NCI-H1417 (cell line): Measurements from ENCODE around the gene MED29.

Experiments used
- DNase-seq, 3 experiments: peaks; one replicate each; lab custom pipeline; 2025; lab: John Stamatoyannopoulos, UW

MED29 gene

GRCh38 chr19:39398297-39398864, 7.2 kb downstream of the MED29 start:
- no peak for DNase-seq

DNA sequence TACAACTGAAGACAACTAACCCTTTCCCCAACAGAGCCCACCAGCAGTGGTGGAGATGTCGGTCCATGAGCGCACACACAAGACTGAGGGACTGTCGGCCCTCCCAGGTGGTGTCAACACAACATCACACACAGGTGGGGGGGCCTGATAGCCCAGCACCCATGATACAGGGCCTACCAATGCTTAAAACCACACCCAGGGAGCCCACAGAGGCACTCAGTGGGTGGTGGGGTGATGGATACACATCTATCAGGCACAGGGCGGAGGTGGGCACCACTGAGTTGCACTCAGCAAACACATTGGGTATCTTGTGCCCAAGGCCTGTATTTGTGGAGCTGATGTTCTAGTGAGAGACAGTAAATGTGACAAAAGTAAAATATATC, 8.5 kb downstream of the MED29 start:
- no peak for DNase-seq

GRCh38 chr19:39400061-39400460, 8.9 kb downstream of the MED29 start:
- no peak for DNase-seq

GRCh38 chr19:39401070-39401548, 9.9 kb downstream of the MED29 start:
- DNase-seq = no peak

GRCh38 chr19:39401549-39402345, 10.6 kb downstream of the MED29 start:
- no peak for DNase-seq

DNA sequence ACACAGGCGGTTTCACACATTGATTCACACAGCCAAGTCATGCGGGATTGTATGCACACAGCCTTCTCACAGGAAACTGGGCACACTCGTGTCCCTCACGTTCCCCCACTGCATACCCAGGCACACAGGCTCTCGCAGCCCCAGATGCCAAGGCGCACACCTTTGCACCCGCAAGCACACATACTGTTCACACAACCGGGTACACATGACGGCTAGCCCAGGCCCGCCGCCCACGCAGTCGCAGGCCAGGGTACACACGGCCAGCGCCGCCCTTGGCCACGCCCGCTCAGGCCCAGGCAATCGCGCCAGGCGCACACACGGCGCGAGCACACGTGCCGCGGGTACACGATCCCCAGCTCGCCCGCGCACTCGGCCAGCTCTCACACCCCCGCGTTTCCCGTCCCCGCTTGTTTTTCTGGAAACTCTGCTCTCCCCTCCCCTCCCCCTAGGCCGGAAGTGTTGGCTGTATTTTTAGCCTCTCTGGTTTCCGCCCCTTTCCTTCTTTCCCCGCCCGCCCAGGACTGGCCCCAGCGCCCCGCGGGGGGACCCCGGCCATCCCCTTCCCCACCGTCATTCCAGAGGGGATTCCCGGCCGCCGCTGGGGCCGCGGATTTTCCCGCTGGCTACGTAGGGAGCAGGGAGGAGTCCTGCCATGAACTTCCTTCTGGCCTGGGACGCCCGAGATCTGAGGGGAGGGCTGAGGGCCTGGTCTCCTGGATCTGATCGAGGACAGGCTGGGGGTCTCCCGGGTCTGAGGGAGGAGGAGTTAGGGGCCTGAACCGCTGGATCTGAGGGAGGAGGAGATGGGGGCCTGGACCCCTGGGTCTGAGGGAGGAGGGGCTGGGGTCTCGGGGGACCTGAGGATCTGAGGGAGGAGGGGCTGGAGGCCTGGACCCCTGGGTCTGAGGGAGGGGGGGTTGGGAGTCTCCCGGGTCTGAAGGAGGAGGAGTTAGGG, 11.4 kb downstream of the MED29 start:
- peak; percentile 71 to 80 (median 75) for DNase-seq

DNA sequence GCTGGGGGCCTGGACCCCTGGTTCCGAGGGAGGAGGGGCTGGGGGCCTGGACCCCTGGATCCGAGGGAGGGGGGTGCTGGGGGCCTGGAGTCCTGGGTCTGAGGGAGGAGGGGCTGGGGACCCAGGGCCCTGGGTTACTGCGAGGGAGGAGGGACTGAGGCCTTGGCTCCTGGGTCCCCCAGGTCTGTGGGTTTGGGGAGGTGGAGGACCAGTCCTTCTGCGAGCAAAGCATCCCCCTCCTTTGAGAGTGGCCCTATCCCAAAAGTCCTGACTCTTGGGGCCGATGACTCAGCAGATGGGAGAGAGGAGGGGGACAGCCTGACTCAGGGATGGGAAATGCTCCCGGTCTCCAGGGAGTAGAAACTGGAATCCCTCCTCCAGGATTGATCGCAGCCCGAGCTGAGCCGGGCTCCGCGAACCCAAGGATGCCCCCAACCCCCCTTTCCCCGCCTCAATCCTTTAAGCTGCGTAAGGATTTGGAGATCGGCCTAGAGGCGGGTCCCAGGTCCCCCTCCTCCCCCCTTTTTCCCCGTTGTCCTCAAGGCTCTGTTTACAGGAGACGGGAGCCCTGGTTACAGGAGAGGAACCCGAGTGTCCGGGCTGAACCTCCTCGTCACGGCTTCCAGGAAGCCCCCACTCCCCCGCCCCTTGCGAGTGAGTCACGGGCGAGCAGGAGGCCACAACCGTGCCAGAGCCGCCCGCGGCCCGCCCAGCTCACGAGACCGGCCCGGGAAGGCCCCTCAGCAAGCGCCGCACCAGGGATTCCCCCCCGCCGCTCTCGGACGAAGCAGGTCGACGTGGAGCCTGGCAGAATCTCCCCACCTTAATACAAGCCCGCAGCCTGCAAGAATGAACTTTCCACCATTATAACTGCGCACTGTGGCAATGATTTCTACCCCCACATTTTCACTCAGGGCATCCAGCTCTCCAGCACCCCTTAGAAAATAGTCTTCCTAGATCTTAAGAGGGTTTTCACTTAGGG, 12.4 kb downstream of the MED29 start:
- DNase-seq = peak; percentile 68 to 79 (median 70)

DNA sequence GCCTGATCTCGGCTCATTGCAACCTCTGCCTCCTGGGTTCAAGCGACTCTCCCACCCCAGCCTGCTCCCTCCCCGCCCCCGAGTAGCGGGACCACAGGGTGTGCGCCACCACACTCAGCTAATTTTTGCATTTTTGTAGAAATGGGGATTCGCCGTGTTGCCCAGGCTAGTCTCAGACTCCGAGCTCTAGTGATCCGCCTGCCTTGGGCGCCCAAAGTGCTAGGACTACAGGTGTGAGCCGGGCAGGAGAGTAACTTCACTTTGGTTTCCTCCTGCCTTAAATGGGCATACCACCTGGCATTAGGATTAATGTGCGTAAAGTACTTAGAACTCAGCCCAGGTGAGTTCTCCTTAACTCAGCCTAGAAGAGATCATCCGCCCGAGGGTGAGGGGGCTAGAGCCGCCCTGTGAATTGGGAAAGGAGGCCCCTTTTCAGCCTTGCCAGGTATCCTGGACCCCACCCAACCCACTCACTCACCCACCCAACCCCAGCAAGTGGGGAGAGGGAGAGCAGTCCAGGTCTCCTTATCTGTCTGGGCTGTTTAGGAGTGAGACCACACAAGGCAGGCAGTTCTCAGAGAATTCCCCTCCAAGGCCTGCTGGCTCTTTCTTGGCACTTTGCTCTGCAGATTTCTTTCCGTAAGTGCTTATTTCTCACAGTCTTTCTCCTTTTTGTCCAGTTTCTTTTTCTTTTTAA, 14.2 kb downstream of the MED29 start:
- DNase-seq = no peak

DNA sequence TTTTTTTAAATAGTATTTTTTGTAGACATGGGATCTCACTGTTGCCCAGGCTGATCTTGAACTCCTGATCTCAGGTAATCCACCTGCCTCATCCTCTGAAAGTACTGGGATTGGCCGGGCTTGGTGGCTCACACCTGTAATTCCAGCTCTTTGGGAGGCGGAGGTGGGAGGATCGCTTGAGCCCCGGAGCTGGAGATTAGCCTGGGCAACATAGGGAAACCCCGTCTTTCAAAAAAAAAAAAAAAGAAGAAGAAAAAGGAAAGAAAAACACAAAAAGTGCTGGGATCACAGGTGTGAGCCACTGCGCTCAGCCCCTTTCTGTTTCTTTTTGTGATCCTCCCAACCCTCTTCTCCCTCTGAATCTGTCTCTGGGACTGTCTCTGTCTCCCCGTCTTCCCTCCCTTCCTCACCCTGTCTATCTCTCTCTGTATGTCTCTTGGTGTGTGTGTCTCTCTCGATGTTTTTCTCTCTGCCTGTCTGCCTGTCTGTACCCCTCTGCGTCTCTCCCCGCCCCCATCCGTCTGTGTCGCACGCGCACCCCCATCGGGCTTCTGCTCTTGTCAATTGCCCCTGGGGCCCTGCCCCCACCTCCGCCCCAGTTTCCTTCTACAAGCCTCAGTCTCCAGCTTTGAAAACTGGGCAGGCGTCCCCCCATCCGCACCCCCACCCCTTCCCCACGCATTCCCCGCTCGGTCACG, 14.9 kb downstream of the MED29 start:
- no peak for DNase-seq

DNA sequence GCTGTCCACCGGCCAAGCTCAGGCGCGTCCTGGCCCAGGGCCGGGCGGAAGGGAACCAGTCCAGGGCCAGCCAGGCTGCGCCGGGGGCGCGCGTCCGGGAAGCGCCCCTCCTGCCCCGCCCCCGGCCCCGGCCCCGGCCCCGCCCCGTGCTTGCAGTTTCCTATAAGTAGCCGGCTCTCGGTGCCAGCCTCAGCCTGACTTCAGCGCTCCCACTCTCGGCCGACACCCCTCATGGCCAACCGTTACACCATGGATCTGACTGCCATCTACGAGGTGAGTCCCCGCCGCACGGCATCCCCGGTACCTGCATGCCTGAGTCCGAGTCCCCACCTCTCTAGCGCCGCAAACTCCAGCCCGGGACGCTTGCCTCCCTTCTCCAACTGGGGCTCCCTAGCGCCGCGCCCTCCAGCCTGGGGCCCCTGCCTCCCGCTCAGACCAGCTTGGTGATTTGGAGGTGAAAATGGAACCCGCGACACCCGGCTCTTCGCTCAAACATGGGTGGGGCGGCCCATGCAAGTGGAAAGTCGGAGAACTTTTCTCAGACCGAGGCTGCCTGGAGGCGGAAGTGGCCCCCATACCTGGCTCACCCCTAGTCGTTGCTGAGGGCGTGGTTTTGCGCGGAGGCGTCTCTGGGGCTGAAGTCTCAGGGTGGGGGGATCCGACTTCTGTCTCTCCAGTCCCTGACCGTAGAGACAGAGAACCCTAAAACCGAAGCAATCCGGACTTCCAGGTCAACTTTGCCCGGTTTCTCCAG, 15.7 kb downstream of the MED29 start, which contains the start of gene ZFP36:
ZFP36 (plus strand) TSS at position 192 of the 754 bp plus-strand sequence; CDS start at position 250, 58 bp downstream.
- peak; percentile 17 to 37 (median 31) for DNase-seq

DNA sequence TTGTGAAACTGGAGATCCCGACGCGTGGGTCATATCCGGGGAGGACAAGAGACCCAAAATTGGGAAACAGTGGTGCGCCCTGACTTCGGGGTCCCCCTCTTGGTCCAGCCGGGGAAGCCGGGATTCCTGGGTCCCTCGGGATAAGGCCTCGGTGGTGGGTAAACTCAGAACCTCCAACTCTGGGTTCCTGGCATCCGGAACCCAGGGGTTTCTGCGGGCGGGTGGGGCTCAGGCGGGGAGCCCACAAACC, 16.2 kb downstream of the MED29 start:
- no peak for DNase-seq

DNA sequence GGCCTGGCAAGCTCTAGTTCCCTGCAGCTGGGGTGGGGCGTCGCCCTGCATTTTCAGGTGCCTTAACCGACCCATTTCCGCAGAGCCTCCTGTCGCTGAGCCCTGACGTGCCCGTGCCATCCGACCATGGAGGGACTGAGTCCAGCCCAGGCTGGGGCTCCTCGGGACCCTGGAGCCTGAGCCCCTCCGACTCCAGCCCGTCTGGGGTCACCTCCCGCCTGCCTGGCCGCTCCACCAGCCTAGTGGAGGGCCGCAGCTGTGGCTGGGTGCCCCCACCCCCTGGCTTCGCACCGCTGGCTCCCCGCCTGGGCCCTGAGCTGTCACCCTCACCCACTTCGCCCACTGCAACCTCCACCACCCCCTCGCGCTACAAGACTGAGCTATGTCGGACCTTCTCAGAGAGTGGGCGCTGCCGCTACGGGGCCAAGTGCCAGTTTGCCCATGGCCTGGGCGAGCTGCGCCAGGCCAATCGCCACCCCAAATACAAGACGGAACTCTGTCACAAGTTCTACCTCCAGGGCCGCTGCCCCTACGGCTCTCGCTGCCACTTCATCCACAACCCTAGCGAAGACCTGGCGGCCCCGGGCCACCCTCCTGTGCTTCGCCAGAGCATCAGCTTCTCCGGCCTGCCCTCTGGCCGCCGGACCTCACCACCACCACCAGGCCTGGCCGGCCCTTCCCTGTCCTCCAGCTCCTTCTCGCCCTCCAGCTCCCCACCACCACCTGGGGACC, 16.6 kb downstream of the MED29 start:
- DNase-seq = no peak

GRCh38 chr19:39408392-39409207, 17.4 kb downstream of the MED29 start:
- DNase-seq = peak in 2 of 3 experiments; percentile 30 to 45

GRCh38 chr19:39409208-39410016, 18.2 kb downstream of the MED29 start:
- peak; percentile 85 to 96 (median 92) for DNase-seq

DNA sequence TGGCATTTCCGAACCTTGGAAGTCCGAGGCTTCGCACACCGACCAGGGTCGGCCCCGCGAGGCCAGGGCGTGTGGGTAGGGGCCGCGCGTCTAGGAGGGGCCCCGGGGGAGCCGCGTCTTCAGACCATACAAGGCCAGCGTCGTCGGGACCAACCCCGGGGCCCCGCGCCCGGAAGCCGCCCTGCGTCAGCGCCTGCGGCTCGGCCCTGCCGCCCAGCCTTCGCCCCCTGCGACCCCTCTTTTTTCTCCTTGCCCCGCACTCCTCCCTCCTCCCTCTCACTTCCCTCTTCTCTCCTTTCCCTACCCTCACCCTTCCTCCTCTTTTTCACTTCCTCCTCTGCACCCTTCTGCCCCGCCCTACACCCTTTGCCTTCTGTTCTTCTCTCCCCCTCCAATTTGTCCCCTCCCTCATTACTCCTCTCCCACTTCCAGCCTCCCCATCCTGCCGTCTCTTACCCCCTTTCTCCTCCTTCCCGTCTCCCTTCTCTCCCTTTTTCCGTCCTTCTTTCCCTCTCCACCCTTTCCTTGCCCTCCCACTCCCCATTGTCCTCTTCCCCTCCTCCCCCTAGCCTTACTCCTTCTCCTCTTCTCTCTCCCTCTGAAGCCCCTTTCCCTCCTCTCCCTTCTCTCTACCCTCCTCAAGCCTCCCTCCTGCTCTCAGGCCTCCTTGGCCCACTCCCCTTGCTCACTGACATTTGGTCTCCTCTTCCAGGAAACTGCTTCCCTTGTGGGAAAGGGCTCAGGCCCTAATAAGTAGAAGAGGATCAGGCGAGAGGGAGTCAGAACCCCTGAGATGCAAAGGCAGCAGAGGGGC, 19.0 kb downstream of the MED29 start:
- peak; percentile 42 to 68 (median 59) for DNase-seq

DNA sequence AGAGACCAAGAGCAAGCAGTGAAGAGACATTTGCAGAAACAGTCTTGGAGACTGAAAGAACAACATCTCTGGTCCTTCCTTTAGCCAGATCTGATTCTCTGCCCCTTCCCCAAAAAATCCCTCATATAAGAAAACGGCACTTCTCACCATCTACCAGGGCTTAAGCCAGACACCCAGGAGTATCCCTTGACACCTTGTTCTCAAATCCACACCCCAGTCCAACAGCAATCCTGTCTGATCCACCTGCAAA, 19.6 kb downstream of the MED29 start:
- DNase-seq = no peak
